HepG2 (cell line): Measurements from ENCODE around the gene NDUFAF8. TPM values are rescaled to one million over a fixed set of nuclear protein-coding genes. Genes with fewer than 3 reads are reported as not detected.

Source experiments
- ATAD3A ChIP-seq: sonication (generic); formaldehyde crosslinking; IDR thresholded peaks from 2 replicates; pipeline ENCODE4 v1.4.0; 2020; ENCODE audit warnings: missing genetic modification reagents
- CAMTA2 ChIP-seq: sonication (generic); formaldehyde crosslinking; IDR thresholded peaks from 2 replicates; pipeline ENCODE4 v1.4.0; 2020; ENCODE audit warnings: mild to moderate bottlenecking, missing genetic modification reagents, borderline replicate concordance
- CREB1 ChIP-seq, 2 experiments: fragments of 450-650 bp in 1 of 2; IDR thresholded peaks; 2 replicates each; pipeline ENCODE4 v1.6.1; 2016 to 2017; ENCODE audit warnings: control low read depth in 1 of 2, mild to moderate bottlenecking in 1 of 2, missing compliant biosample characterization in 1 of 2, missing genetic modification characterization in 1 of 2
- ERF ChIP-seq: IDR thresholded peaks from 2 replicates; pipeline ENCODE4 v1.6.1; 2018; ENCODE audit warnings: missing biosample characterization, missing genetic modification reagents
- GPBP1L1 ChIP-seq: sonication (generic); formaldehyde crosslinking; IDR thresholded peaks from 2 replicates; pipeline ENCODE4 v1.5.0; 2020; ENCODE audit warnings: mild to moderate bottlenecking, missing genetic modification reagents
- HES4 ChIP-seq: sonication (generic); formaldehyde crosslinking; IDR thresholded peaks from 2 replicates; pipeline ENCODE4 v1.9.0; 2021; ENCODE audit warnings: mild to moderate bottlenecking, missing genetic modification reagents, borderline replicate concordance
- HMG20B ChIP-seq: conservative IDR thresholded peaks from 2 replicates; pipeline ENCODE4 v1.6.1; 2016; ENCODE audit warnings: missing genetic modification reagents, missing compliant biosample characterization
- HNRNPL ChIP-seq: fragments of 200-400 bp; formaldehyde crosslinking; IDR thresholded peaks from 2 replicates; pipeline ENCODE4 v1.6.1; 2017; ENCODE audit warnings: mild to moderate bottlenecking, low read depth, low read length
- MATR3 ChIP-seq: sonication (generic); formaldehyde crosslinking; IDR thresholded peaks from 2 replicates; pipeline ENCODE4 v1.4.0; 2020; ENCODE audit warnings: missing genetic modification reagents
- PLSCR1 ChIP-seq: sonication (generic); formaldehyde crosslinking; IDR thresholded peaks from 2 replicates; pipeline ENCODE4 v1.5.0; 2020; ENCODE audit warnings: missing genetic modification reagents, mild to moderate bottlenecking, borderline replicate concordance
- RARG ChIP-seq: sonication (generic); formaldehyde crosslinking; IDR thresholded peaks from 2 replicates; pipeline ENCODE4 v1.4.0; 2020; ENCODE audit warnings: low read depth, mild to moderate bottlenecking, missing genetic modification reagents
- ZFP90 ChIP-seq: sonication (generic); formaldehyde crosslinking; IDR thresholded peaks from 2 replicates; pipeline ENCODE4 v1.8.0; 2022; ENCODE audit warnings: missing genetic modification reagents, mild to moderate bottlenecking, inconsistent platforms, borderline replicate concordance
- ZFYVE20 ChIP-seq: sonication (generic); formaldehyde crosslinking; IDR thresholded peaks from 2 replicates; pipeline ENCODE4 v1.8.0; 2023; ENCODE audit warnings: low read depth, mild to moderate bottlenecking, moderate library complexity, missing genetic modification reagents, borderline replicate concordance
- ZNF280D ChIP-seq: sonication (generic); formaldehyde crosslinking; IDR thresholded peaks from 2 replicates; pipeline ENCODE4 v1.5.1; 2020; ENCODE audit warnings: mild to moderate bottlenecking, missing genetic modification reagents
- ZNF3 ChIP-seq: IDR thresholded peaks from 2 replicates; pipeline ENCODE4 v1.7.0; 2017; ENCODE audit warnings: inconsistent platforms
- ZNF546 ChIP-seq: sonication (generic); formaldehyde crosslinking; conservative IDR thresholded peaks from 2 replicates; pipeline ENCODE4 v1.8.1; 2023; ENCODE audit warnings: mild to moderate bottlenecking, missing genetic modification reagents
- polyA plus RNA-seq, 8 experiments: library from polyadenylated mRNA; depleted of rRNA in 3 of 8; stranded (reverse) in 7 of 8; unstranded in 1 of 8; fragments of >200 nt; fragmentation: Illumina TruSeq in 4 of 8; extraction: Trizol in 4 of 8; gene quantifications; 2 replicates each; pipeline versions ENCODE4 v1.2.1 to v1.2.3, GENCODE V29; 2011 to 2016; ENCODE audit warnings: low read depth in 4 of 8, missing spikeins in 1 of 8, mixed read lengths in 1 of 8; ENCODE audit not compliant: insufficient read depth in 1 of 8
- total RNA-seq, 5 experiments: library from RNA; depleted of rRNA; stranded (reverse); fragments of >200 nt; fragmentation: Illumina TruSeq; extraction: Trizol; gene quantifications; 2 replicates each; pipeline ENCODE4 v1.2.3, GENCODE V29; 2016; ENCODE audit warnings: low read depth in 1 of 5
- TF ChIP-seq, protein P1 (sequence below): sonication (generic); formaldehyde crosslinking; IDR thresholded peaks from 2 replicates; pipeline ENCODE4 v1.4.0; 2020; ENCODE audit warnings: low read depth, missing genetic modification reagents
- TF ChIP-seq, protein P2 (sequence below): sonication (generic); formaldehyde crosslinking; IDR thresholded peaks from 2 replicates; pipeline ENCODE4 v1.8.1; 2022; ENCODE audit warnings: mild to moderate bottlenecking, missing genetic modification reagents

The NDUFAF8 gene
- total and polyA plus RNA-seq, 2 of the 13 experiments (the other 11 are each of a cell fraction or from before 2014, with no cell fraction given) = 75.6 to 233 TPM

GRCh38 chr17:81238815-81239713, at the start of gene NDUFAF8, which contains the start of gene TEPSIN (continued):
- TF ChIP-seq, protein P1, sequence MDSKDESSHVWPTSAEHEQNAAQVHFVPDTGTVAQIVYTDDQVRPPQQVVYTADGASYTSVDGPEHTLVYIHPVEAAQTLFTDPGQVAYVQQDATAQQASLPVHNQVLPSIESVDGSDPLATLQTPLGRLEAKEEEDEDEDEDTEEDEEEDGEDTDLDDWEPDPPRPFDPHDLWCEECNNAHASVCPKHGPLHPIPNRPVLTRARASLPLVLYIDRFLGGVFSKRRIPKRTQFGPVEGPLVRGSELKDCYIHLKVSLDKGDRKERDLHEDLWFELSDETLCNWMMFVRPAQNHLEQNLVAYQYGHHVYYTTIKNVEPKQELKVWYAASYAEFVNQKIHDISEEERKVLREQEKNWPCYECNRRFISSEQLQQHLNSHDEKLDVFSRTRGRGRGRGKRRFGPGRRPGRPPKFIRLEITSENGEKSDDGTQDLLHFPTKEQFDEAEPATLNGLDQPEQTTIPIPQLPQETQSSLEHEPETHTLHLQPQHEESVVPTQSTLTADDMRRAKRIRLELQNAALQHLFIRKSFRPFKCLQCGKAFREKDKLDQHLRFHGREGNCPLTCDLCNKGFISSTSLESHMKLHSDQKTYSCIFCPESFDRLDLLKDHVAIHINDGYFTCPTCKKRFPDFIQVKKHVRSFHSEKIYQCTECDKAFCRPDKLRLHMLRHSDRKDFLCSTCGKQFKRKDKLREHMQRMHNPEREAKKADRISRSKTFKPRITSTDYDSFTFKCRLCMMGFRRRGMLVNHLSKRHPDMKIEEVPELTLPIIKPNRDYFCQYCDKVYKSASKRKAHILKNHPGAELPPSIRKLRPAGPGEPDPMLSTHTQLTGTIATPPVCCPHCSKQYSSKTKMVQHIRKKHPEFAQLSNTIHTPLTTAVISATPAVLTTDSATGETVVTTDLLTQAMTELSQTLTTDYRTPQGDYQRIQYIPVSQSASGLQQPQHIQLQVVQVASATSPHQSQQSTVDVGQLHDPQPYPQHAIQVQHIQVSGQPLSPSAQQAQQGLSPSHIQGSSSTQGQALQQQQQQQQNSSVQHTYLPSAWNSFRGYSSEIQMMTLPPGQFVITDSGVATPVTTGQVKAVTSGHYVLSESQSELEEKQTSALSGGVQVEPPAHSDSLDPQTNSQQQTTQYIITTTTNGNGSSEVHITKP (CRISPR knock-in tag) = no peak
- TF ChIP-seq ATAD3A (CRISPR knock-in tag) = no peak
- TF ChIP-seq HNRNPL = peak; percentile 47; the same call in 1 of the 2 replicates
- TF ChIP-seq ERF (CRISPR knock-in tag) = no peak; the same call in 1 of the 2 replicates
- TF ChIP-seq, protein P2, sequence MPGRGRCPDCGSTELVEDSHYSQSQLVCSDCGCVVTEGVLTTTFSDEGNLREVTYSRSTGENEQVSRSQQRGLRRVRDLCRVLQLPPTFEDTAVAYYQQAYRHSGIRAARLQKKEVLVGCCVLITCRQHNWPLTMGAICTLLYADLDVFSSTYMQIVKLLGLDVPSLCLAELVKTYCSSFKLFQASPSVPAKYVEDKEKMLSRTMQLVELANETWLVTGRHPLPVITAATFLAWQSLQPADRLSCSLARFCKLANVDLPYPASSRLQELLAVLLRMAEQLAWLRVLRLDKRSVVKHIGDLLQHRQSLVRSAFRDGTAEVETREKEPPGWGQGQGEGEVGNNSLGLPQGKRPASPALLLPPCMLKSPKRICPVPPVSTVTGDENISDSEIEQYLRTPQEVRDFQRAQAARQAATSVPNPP (CRISPR knock-in tag) = no peak
- no peak for TF ChIP-seq ZNF3 (CRISPR knock-in tag)
- TF ChIP-seq HMG20B (CRISPR knock-in tag) = no peak
- TF ChIP-seq RARG = peak; percentile 83; the same call in 1 of the 2 replicates
- TF ChIP-seq HES4 = peak; percentile 18; the same call in 1 of the 2 replicates
- TF ChIP-seq CREB1 (IDR thresholded peaks at IDR 0.05) = peak; percentile 85
- no peak for TF ChIP-seq CREB1 (CRISPR knock-in tag; IDR thresholded peaks at IDR 0.05)
- TF ChIP-seq PLSCR1 = no peak
- TF ChIP-seq GPBP1L1 (CRISPR knock-in tag) = no peak
- no peak for TF ChIP-seq ZNF546 (CRISPR knock-in tag)
- 0 out of 2 replicates have a peak, but pooled peaks have one; percentile 44 for TF ChIP-seq ZFP90 (CRISPR knock-in tag)
- peak; percentile 73 for TF ChIP-seq CAMTA2 (CRISPR knock-in tag)
- TF ChIP-seq MATR3 (CRISPR knock-in tag) = no peak
- TF ChIP-seq ZFYVE20 (CRISPR knock-in tag) = no peak
- no peak for TF ChIP-seq ZNF280D (CRISPR knock-in tag)
